Measurements from ENCODE around the gene YWHAG.
"Not testable (repeated sequence)": the region's sequence is repeated elsewhere in the genome, so short reads cannot be mapped to it uniquely, and the experiment has no call there.

The YWHAG gene

DNA sequence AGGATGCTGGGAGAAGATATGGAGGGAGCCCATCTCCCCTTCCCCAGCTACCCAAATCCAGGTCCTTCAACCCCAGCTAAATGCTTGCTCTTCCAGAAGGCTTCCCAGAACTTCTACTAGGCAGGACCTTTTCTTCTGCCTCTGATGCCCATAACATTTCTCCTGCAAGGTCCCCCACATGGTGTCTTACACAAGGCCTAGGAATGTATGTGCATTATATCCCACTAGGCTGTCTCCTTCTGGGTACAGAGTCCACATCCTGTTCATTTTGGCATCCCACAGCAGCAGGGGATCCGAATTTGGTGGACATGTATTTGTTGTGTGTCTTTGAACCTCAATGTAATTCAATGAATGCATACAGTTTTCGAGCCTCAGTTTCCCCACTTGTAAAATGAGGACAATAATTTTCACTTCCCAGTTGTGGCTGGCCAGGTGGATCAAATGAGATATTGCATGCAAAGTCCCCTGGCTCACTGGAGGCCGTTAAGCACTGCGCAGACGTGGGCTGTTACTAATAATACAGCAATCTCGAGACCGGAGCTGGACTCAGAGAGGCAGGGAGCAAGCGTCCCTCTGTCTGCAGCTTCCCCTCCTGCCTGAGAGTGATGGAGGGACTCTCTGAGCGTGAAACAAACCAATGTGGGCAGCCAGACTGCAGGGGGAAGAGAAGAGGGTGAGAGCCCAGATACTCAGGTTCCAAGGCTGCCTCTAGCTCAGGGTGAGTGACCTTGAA is 18.6 kb upstream of the YWHAG start:
- DNase-seq = no peak

DNA sequence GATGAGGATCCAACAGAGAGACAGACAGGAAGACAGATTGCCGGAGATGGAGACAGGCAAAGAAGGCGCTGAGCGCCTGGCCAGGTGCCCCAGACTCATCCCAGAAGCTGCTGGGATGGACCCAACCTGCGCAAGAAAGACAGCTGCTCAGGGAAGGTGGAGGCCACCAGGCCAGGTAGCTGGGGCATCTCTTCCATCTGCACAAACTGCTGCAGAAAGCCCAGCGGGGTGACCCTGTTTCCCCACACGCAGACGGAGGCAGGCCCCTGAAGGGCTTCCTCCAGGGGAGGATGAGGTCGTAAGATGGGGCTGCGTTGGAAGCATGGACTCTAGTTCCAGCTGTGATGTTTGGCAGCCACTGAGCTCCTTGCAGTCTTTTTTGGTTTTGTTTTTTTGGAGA is 16.5 kb upstream of the YWHAG start:
- no peak for DNase-seq

DNA sequence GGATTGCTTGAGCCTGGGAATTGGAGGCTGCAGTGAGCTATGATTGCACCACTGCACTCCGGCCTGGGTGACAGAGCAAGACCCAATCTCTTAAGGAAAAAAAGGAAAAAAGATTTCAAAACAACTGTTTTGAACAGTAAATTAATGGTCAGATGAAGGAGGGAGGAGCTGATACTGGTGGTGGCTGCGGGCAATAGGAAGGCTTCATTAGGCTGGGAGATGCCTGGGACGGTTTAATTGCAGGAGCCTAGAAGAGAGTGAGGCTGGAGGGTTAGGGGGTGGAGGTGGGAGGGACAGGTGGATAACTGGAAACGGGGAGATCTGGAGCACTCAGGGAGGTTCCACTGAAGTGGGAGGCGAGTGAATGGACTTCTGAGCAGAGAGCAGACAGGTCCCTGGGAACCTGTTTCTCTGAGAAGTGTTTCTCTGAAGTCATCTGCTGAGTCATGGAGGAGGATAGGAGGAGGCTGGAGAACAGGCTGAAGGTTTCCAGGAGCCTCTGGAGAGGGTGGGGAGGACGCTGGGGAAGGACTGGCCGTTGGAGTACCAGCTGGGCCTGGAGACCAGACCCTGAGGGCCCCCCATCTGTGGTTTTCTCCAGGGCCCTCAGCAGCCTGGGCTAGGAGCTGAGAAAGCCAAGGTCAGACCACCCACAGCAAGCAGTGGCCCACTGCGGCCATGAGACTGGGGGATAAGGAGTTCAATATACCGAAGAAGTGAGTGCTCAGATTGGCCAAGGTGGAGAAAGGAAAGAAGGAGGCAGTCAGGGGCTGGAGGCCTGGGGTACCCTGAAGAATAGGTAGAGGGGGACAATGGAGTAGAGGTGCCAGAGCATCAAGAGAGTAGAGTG is 14.4 kb upstream of the YWHAG start:
- DNase-seq = no peak

DNA sequence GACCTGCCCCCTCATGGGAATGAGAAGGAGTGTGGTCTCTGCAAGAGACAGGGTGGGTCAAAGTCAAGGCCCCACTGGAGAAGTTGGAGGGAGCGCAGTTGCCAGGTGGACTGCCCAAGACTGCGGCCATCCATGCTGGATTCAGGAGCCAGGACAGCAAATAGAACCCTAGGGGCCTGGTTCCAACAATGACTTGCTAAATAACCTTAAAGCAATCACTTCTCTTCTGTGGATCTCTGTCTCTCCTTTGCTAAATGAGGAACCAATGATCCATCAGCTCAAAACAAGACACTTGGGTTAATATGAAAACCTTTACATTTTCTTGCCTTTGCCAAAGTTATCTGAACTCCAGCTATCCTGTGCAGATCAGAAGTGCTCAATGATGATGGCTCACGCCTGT is 12.6 kb upstream of the YWHAG start:
- no peak for DNase-seq

DNA sequence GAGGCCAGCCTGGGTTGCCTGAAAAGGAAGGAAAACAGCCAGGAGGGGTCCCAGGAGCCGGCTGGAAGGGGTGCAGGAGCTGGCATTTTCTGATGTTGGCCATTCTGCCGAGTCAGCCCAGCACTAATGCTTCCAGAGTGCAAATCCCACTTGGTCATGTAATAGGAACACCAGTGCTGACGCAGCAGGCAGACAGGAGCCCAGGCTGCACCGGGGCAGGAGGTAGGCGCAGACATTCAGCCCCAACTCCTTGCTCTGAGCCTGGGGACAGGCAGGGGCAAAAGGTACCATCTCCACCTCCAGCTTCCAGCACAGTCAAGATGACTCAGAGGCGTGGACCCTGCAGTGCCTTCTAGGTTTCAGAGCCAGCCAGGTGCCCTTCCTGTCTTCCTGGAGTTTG is 10.2 kb upstream of the YWHAG start:
- no peak for DNase-seq

DNA sequence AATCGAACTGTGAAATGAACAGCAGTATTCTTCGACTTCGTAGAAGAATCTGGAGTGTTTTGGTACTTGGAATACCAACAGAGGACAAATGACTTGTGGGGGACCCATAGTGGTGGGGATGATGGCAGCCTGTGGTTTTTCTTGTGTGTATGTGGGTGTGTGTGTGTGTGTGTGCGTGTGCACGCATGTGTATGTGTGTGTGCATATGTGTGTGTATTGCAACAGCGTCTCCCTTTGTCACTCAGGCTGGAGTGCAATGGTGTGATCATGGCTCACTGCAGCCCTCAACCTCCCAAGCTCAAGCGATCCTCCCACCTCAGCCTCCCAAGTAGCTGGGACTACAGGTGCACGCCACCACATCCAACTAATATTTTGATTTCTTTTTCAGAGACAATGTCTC is 9.4 kb upstream of the YWHAG start:
- no peak for DNase-seq

DNA sequence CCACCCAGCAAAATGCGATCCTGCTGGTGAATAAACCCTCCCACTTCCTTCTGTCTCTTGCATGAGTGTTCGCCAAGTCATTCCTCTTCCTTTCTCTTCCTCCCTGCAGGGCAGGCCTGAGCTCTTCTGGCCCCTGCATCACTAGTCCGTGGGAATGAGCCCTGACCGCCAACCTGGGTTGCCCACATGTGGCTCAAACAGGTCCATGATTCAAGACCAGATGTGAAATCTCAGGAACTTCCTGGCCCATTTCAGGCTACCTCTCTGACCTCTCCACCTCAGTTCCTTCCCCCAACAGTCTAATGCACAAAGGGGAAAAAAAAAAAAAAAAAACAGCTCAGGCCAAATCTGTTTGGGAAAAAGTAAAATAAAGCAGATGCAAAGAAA is 5.4 kb upstream of the YWHAG start:
- no peak for DNase-seq

DNA sequence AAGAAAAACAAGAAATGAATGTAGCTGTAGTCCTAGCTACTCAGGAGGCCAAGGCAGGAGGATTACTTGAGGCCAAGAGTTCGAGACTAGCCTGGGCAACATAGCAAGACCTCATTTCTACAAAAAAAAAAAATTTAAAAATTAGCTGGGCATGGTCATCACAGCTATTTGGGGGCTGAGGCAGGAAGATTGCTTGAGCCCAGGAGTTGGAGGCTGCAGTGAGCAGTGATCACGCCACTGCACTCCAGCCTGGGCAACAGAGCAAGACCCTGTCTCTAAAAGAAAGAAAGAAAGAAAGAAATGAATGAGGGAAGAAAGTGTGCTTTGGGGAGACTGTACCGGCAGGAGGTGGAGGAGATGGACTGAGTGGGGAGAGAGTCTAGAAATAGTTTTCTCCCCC is 5.0 kb upstream of the YWHAG start:
- not testable (repeated sequence) for DNase-seq

DNA sequence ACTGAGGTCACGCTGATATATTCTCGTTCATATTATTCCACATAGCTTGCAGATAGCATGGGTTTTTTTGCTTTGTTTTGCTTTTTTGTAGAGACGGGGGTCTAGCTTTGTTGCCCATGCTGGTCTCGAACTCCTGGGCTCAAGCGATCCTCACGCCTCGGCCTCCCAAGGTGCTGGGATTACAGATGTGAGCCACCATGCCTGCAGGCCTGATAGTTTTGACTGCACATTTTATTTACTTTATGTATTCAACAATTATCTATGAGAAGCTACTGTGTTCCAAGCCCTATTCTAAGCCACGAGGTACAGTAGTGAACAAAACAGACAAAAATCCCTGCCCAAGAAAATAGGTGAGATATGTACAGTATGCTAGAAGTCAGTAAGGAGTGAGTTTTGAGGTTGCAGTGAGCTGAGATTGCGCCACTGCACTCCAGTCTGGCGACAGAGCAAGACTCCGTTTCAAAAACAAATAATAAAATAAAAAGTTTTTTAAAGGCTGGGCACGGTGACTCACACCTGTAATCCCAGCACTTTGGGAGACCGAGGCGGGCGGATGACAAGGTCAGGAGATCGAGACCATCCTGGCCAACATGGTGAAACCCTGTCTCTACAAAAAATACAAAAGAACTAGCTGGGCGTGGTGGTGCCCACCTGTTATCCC is 1.3 kb upstream of the YWHAG start:
- DNase-seq = no peak

DNA sequence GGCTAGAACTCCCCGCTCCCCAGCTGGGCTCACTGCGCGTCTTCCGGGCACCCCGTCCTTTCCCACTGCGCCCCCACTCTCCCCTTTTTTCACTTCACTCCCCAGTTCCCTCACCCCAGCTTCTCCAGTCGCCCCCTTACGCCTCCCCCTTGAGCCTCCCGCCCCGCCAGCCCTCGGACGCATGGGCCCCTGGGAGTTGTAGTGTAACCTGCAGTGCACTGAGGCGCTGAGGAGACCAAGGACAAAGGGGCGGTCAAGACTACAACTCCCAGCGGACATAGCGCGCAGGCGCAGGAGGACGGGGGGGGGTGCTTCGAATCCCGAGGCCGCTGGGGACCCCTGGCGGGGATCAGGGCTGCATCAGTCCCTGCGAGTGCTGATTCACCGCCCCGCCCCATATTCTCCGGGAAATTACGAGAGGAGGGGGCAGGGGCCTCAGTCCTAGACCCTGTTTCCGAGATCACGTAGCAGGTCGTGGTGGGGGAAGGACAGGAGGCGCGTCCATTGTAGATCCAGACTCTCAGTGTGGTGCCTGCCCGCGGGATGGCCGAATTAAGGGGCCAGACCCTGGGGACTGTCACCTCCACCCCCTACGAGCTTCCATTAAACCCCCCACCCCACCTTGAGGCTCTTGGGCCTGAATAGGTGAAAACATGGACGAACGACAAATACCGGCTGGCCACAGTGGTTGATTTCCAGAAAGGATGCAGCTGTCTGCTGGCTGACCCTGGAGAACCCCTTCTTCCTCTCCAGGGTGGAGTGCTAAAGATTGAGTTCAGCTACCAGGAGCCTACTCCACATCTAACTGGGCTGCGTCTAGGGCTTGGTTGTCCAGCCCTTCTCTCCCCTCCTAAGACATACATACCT is 553 bp upstream of the YWHAG start:
- peak; percentile 99 for DNase-seq

DNA sequence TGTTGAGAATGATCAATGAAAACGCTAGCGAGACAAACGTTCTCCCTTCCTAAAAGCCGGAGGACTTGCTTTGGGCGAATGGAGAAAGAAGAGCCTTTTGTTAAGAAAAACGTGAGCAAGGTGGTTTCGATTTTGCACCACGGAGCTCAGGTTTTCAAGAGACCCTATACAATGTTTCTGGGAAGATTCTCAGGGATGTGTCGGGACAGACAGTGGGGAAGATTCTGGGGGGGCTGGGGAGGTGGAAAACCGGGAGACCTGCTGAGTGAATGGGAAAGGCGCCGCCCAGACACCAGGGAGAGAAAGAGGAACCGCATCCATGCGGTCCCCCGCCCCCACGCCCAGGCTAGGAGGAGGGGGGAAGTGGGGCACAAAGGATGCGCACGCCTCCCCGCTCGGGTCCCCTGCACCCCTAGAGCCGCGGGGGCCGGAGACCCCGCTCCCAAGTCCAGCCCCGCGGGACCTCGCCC is 745 bp downstream of the YWHAG start:
- DNase-seq = peak; percentile 56

DNA sequence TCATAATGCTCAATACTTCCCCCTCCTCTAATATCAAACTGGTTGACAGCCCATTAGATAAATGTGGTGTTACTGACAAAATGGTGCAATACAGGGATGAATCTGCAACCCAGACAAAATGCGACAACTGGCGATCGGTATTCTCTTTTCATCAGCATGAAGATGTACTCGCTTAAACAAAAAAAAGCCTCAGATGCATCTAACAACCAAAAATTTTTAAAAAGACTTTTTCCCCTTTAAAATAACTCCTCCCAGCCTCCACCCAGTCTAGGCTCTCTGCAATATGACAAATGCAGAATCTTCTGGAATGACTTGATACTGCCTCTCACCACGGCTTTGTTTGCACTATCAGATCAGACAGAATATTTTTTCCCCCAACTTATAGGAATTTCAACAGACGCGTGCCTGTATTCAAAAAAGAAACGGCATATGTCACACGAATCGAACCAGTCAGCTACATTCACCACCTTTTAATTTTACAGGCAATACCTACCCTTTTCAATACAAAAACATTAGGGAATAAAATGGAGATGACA is 1.2 kb downstream of the YWHAG start:
- DNase-seq = peak; percentile 44

DNA sequence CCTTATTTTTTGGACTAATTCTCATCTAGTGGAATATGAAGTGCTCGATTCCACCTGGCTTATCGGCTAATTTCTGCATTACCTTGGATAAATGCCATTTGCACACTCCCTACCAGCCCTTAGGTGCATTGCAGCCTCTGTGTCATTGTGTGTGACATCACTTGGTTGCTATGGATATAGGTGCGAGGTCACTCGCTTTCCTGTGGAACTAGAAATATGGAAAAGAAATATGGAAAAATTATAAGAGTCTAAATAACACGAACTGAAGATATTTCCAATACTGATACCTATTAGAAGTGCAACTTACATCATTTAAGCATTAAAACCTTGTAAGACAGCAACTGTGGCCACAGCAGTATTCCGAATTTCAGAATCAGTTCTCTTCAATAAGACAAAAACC is 2.0 kb downstream of the YWHAG start:
- peak; percentile 42 for DNase-seq

DNA sequence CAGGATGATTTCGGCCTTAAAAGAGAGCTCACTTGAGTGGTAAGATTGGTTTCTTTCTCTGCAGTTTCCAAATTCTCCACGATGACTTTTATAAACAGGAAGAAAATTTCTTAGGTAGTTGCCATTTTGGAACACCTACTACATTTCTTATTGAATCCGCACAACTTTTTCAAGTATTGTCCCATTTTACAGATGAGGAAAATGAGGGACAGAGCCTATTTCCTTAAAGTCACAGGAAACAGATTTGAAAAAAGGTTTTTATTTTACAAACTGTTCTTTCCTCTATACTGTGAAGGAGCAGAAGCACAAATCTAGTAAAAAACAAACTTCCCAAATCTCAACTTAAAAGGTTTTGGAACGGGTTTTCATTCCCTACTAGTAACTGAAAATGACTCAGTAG is 2.7 kb downstream of the YWHAG start:
- no peak for DNase-seq

DNA sequence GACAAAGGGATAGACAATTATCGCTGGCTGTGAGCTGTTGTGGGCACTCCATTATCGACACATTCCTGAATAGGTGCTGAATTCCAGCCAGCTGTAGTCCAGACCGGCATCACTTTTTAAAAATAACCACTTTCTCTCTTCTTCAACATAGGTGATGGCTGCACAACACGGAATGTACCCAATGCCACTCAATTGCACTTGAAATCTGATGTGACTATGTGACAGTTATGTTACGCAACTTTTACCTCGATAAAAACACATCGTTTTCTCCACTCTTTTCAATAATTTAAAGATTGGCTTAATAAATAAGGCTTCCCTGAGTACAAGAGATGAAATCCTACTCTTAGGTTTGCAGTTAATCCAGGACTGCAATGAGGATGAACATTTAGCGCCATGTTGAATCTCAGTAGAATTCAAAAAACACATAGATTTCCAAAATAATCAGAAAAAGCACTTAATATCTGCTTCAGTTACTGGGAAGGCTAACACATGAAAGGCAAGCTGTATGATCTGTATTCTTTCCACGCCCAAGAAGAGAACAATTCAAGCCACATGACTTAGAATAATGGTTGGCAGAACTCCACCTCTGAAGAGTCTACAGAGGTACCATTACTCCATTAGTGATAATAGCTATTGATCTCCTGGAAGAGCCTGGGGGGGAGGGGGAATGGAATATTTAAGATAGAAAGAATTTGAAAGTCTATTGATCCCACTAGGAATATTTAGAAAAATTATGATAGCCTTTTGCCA is 3.6 kb downstream of the YWHAG start:
- DNase-seq = no peak

DNA sequence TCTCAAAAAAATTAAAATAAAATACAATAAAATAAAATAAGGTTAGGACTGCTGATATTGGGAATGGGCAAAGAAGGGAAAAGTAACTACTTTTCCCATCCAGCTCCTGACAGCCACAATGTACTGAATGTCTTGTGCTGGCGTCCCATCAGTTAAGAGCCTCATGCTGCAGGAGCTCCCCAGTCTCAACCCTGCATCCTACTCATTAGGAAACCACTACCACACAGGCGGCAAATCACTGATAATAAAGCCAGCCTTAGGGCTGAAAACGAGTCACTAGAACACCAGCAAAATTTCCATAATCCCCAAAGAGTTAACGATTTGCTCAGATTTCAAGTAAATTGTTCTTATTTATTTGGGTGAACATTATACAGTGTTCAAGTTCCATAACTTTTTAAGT is 4.3 kb downstream of the YWHAG start:
- no peak for DNase-seq

DNA sequence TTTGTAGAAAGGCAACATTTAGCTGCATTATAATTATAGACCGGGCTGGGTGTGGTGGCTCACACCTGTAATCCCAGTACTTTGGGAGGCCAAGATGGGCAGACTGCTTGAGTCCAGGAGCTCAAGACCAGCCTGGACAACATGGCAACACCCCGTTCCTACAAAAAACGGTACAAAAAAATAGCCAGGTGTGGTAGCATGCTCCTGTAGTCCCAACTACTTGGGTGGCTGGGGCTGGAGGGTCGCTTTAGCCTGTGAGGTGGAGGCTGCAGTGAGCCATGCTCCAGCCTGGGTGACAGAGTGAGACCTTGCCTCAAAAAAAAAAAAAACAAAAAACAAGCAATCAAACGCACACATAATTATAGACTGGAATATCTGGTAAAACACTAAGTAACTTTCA is 5.0 kb downstream of the YWHAG start:
- DNase-seq = no peak

DNA sequence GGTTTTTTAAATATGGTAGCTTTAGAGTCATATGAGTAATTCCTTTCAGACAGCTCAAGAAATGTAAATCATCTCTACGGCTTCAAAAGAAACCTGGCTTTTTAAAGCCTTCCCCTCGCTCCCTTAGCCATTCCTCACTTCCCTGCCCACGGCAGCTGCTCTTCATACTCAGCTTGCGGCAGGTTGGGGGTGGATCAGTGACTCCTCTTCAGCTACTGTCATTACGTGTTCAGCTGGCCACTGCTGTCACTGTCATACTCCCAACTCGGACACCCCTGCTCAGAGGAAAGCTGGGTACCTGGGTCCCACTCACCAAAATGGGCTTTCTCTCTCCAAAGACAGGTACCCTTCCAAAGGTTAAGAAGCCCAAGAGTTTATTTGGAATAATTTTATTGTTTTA is 6.6 kb downstream of the YWHAG start:
- DNase-seq = no peak

DNA sequence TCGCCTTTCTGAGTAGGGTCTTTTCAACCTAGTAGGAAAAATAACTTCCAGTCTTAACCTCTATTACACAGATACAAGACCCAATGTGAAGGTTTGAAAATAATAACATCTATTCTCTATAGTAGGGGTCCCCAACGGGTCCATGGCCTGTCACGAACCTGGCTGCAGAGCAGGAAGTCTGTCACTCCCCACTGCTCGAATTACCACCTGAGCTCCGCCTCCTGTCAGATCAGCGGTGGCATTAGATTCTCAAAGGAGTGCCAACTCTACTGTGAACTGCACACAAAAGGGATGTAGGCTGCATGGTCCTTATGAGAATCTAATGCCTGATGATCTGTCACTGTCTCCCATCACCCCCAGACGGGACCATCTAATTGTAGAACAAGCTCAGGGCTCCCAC is 7.4 kb downstream of the YWHAG start:
- DNase-seq = no peak

DNA sequence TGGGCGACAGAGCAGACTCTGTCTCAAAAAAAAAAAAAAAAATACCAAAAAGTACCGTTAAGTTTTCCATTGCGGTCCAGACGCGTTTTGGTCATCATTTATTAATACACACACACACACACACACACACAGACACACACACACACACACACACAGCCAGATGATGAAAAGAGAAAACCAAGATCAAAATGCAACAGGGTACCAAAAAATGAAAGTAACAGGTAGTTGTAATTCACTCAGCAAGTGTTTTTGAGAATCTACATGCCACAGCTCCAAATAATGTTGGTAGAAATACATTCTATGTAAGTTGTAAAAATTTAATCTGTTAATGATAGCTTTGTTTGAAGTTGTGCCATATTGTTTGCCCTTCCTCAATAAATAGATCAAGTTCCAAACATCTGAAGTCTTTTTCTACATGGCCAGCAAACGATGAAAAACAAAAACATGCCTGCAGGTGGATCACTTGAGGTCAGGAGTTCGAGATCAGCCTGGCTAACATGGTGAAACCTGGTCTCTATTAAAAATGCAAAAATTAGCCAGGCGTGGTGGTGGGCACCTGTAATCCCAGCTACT is 9.4 kb downstream of the YWHAG start:
- DNase-seq = no peak

DNA sequence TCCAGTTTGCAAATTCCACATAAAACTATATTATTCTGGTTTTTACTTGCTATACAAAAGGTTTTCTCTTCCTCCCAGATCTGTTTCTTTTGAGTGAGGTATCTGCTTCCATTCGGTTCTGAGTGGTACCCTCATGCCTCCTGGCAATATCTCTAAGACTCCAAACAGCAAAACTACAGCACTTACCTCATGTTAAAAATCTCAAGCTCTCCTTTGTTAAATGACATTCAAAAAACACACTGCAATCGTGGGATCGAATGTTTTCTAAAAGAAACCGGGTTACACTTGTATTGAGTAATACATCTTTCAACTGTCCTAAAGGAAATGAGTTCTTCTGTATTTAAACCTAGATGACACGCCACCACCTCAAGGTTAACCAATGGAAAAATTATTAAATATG is 11.1 kb downstream of the YWHAG start:
- no peak for DNase-seq

DNA sequence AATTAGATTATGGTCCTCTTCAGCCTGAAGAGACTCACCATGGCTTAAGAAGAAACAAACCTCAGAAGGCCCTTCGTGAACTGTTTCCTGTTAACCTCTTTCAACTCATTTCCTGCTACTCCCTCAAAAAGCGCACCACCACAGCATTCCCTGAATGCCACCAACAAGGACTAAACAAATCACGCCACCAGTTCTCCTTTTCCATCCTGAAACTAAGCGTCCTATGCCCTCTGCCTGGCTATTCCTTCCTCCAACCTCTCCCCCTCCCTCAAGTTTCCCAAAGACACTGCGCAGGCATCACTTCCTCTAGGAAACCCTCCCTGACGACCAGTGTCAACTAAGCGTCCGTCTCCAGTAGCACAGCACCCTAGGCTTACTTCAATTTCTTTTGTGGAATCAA is 12.0 kb downstream of the YWHAG start:
- DNase-seq = no peak
